ENCODE results near the gene KCNK4. TPM values are rescaled to one million over a fixed set of nuclear protein-coding genes. Genes with fewer than 3 reads are reported as not detected.
"Not testable (repeated sequence)": the region's sequence is repeated elsewhere in the genome, so short reads cannot be mapped to it uniquely, and the experiment has no call there.

KCNK4 gene
- total RNA-seq, 3 donors from 2014 or later: not detected

DNA sequence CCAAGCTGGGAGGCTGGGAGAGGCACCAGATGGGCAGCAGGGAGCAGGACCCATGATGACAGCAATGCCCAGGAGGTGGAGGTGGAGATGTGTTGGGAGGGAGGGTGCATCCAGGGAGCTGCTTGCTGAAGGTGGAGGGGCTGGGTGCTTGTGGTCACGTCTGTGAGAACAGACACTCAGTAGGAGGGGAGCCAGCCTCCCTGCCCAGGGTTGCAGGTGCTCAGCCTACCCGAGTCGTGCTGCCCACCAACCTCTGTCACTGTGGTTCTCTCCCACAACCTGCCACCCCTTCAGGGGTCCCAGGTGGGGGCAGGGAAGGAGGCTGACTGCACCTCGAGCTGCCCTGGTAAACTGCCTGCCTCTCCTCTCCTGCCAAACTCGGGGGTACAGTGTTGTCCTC lies 32.3 kb downstream of the KCNK4 start:
- intact Hi-C loops (cut with DNase I, micrococcal nuclease): no loop called here
- H3K9me3 ChIP-seq: no peaks in the 10 kb centered on the region
- H3K36me3 ChIP-seq (ENCODE audit: low read depth): no peaks in the 10 kb centered on the region
- H3K4me1 ChIP-seq (ENCODE audit: low read depth): peaks cover 22% of the 10 kb centered on the region
- no peak for ATAC-seq
- H3K4me3 ChIP-seq: no peak overlapping the region
- TF ChIP-seq, protein P1, sequence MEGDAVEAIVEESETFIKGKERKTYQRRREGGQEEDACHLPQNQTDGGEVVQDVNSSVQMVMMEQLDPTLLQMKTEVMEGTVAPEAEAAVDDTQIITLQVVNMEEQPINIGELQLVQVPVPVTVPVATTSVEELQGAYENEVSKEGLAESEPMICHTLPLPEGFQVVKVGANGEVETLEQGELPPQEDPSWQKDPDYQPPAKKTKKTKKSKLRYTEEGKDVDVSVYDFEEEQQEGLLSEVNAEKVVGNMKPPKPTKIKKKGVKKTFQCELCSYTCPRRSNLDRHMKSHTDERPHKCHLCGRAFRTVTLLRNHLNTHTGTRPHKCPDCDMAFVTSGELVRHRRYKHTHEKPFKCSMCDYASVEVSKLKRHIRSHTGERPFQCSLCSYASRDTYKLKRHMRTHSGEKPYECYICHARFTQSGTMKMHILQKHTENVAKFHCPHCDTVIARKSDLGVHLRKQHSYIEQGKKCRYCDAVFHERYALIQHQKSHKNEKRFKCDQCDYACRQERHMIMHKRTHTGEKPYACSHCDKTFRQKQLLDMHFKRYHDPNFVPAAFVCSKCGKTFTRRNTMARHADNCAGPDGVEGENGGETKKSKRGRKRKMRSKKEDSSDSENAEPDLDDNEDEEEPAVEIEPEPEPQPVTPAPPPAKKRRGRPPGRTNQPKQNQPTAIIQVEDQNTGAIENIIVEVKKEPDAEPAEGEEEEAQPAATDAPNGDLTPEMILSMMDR (IDR thresholded peaks at IDR 0.05): no peak
- DNase-seq: peak in 1 of 3 donors; percentile 46

DNA sequence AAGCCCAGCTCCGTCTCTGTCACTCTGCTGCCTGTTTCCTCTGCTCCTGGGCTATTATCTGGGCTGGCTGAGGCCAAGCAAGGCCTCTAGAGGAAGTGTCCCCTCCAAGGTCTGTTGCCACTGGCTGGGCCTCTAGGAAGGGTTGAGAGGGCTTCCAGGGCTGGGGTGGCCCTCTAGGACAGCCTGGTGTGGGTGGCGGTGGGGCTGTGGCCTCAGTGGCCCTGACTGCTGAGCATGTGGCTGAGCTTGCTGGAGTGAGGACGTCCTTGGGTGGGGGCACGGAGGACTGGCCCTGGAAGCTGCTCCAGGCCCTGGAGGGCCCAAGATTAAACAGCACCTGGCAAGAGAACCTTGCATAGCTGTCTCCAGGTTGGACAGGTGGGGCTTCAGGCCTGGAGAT lies 32.9 kb downstream of the KCNK4 start:
- H3K4me1 ChIP-seq (ENCODE audit: low read depth): peaks cover 23% of the 10 kb centered on the region
- intact Hi-C loops (cut with DNase I, micrococcal nuclease); H3K9me3 ChIP-seq; ATAC-seq; H3K4me3 ChIP-seq; H3K36me3 ChIP-seq (ENCODE audit: low read depth): not testable (repeated sequence)
- peak in 2 of 3 donors; percentile 26 to 48 for DNase-seq

DNA sequence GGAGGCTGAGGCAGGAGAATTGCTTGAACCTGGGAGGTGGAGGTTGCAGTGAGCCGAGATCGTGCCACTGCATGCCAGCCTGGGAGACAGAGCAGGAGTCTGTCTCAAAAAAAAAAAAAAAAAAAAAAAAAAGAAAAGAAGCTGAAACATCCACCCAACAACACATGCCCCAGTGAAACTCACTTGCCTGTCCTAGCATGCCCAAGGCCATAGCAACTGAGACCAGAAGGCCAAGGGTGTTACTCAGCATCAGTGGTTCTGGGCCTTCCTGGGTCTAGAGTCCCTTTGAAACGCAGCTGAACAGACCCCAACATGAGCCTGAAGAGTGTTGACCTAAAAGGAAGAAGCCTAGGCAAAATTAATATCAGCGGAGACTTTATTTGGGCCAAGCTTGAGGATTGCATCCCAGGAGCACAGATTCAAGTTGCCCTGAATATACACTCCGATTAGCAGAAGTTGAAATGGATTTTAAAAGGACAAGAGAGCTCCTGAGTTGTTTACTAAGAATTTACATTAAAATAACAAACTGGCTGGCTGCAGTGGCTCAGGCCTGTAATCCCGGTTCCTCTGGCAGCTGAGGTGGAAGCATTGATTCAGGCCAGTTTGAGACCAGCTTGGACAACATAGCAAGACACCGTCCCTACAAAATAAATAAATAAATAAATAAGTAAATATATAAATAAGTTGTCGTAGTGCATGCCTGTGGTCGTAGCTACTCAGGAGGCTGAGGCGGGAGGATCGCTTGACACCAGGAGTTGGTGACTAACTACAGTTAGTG lies 33.8 kb downstream of the KCNK4 start:
- no peak for ATAC-seq
- TF ChIP-seq, protein P1 (IDR thresholded peaks at IDR 0.05): no peak
- no peak overlapping the region for H3K4me3 ChIP-seq
- peaks cover 29% of the 10 kb centered on the region for H3K4me1 ChIP-seq (ENCODE audit: low read depth)
- no peaks in the 10 kb centered on the region for H3K9me3 ChIP-seq
- no peaks in the 10 kb centered on the region for H3K36me3 ChIP-seq (ENCODE audit: low read depth)
- intact Hi-C loops (cut with DNase I, micrococcal nuclease): no loop called here
- peak in 1 of 3 donors; percentile 18 for DNase-seq

DNA sequence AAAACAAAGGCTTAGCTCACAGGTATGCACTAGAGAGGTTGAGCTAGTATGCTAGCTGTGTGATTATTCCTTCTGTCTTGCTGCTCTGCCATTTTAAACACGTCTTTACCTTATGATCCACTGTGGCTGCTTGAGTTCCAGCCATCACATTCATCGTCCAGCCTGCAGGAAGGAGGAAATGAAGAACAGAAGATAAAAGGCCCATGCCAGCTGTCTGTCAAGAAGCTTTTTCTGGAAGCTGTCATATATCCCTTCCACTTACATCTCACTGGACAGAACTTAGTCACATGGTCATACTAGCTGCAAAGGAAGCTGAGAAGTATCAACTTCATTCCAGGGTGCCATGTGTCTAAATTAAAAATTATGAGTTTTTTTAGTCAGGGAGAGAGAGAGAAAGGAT lies 36.3 kb downstream of the KCNK4 start:
- intact Hi-C loops (cut with DNase I, micrococcal nuclease): no loop called here
- H3K36me3 ChIP-seq (ENCODE audit: low read depth): no peaks in the 10 kb centered on the region
- TF ChIP-seq, protein P1 (IDR thresholded peaks at IDR 0.05): no peak
- H3K4me1 ChIP-seq (ENCODE audit: low read depth): peaks cover 29% of the 10 kb centered on the region
- ATAC-seq (no peak), DNase-seq (no peak)
- H3K9me3 ChIP-seq: no peaks in the 10 kb centered on the region
- no peak overlapping the region for H3K4me3 ChIP-seq

DNA sequence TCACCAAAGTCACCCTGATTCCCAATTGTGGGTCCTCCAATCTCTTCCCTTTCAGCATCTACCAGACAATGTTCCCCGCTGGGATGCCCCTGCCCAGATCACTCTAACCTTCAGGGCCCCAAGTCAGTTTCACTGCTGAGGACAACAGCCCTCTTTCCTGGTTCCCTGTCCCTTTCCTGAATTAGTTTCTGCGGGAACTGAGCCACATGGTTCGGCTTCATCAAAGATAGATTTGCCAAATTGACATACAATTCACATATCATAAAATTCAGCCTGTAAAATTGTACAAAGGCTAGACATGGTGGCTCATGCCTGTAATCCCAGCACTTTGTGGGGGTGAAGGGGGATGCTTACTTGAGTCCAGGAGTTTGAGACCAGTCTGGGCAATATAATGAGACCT lies 36.9 kb downstream of the KCNK4 start:
- no peaks in the 10 kb centered on the region for H3K36me3 ChIP-seq (ENCODE audit: low read depth)
- peaks cover 30% of the 10 kb centered on the region for H3K4me1 ChIP-seq (ENCODE audit: low read depth)
- H3K9me3 ChIP-seq: no peaks in the 10 kb centered on the region
- peak; percentile 24 for ATAC-seq
- H3K4me3 ChIP-seq: no peak overlapping the region
- DNase-seq: peak in 2 of 3 donors; percentile 53 to 82
- intact Hi-C loops (cut with DNase I, micrococcal nuclease): no loop called here
- TF ChIP-seq, protein P1 (IDR thresholded peaks at IDR 0.05): no peak

DNA sequence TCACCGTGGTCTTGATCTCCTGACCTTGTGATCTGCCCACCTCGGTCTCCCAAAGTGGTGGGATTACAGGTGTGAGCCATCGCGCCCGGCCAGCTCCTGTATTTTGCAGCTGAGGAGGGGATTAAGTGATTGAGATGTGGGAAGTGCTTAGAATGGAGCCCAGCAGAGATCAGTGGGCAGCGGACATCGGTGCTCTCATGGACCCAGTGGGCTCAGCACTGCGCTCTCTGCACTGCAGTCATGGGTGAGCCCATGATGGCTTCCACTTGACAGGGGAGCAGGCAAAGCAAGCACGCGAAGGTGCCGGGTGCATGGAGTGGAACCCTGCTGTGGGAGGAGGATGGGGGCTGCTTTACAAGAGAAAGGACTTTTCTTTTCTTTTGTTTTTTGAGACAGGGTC lies 39.8 kb downstream of the KCNK4 start:
- Histone ChIP-seq H3K9me3 (no peaks in the 10 kb centered on the region), H3K4me3 (no peak overlapping the region), H3K4me1 (ENCODE audit: low read depth) (peaks cover 30% of the 10 kb centered on the region), H3K36me3 (ENCODE audit: low read depth) (no peaks in the 10 kb centered on the region)
- intact Hi-C loops (cut with DNase I, micrococcal nuclease): no loop called here
- DNase-seq (peak in 1 of 3 donors; percentile 35), ATAC-seq (no peak)
- TF ChIP-seq, protein P1 (IDR thresholded peaks at IDR 0.05): no peak
